Measurements from ENCODE around the gene CASP7.
"Not testable (repeated sequence)": the region's sequence is repeated elsewhere in the genome, so short reads cannot be mapped to it uniquely, and the experiment has no call there.

The CASP7 gene

GRCh38 chr10:113650172-113650571 lies 29.5 kb upstream of the CASP7 start:
- Histone ChIP-seq H3K4me3 (ENCODE audit: low read depth, low read length) (no peak overlapping the region), H3K27ac (ENCODE audit: low read depth, low read length) (no peak overlapping the region), H3K9me3 (ENCODE audit: control insufficient read depth, insufficient read depth, low read depth, low read length) (no peaks in the 10 kb centered on the region), H3K9ac (ENCODE audit: low read length) (no peak overlapping the region), H3K27me3 (ENCODE audit: control insufficient read depth, insufficient read depth, low read length) (no peaks in the 10 kb centered on the region), H3K4me1 (ENCODE audit: control insufficient read depth, insufficient read depth, low read length) (no peaks in the 10 kb centered on the region), H3K36me3 (ENCODE audit: control insufficient read depth, insufficient read depth, low read length) (no peaks in the 10 kb centered on the region)

GRCh38 chr10:113651021-113651420 lies 28.7 kb upstream of the CASP7 start:
- no peaks in the 10 kb centered on the region for H3K9me3 ChIP-seq (ENCODE audit: control insufficient read depth, insufficient read depth, low read depth, low read length)
- H3K27ac ChIP-seq (ENCODE audit: low read depth, low read length) = no peak overlapping the region
- no peaks in the 10 kb centered on the region for H3K36me3 ChIP-seq (ENCODE audit: control insufficient read depth, insufficient read depth, low read length)
- no peaks in the 10 kb centered on the region for H3K4me1 ChIP-seq (ENCODE audit: control insufficient read depth, insufficient read depth, low read length)
- no peak overlapping the region for H3K9ac ChIP-seq (ENCODE audit: low read length)
- H3K27me3 ChIP-seq (ENCODE audit: control insufficient read depth, insufficient read depth, low read length) = no peaks in the 10 kb centered on the region
- no peak overlapping the region for H3K4me3 ChIP-seq (ENCODE audit: low read depth, low read length)

- no peaks in the 10 kb centered on the region for H3K4me1 ChIP-seq (ENCODE audit: control insufficient read depth, insufficient read depth, low read length)
- H3K36me3 ChIP-seq (ENCODE audit: control insufficient read depth, insufficient read depth, low read length) = no peaks in the 10 kb centered on the region
- no peaks in the 10 kb centered on the region for H3K27me3 ChIP-seq (ENCODE audit: control insufficient read depth, insufficient read depth, low read length)
Measured at GRCh38 chr10:113651898-113652297, 27.8 kb upstream of the CASP7 start.

GRCh38 chr10:113652456-113652855 lies 27.3 kb upstream of the CASP7 start:
- H3K27me3 ChIP-seq (ENCODE audit: control insufficient read depth, insufficient read depth, low read length); H3K36me3 ChIP-seq (ENCODE audit: control insufficient read depth, insufficient read depth, low read length); H3K9me3 ChIP-seq (ENCODE audit: control insufficient read depth, insufficient read depth, low read depth, low read length); H3K4me3 ChIP-seq (ENCODE audit: low read depth, low read length); H3K4me1 ChIP-seq (ENCODE audit: control insufficient read depth, insufficient read depth, low read length); H3K27ac ChIP-seq (ENCODE audit: low read depth, low read length); H3K9ac ChIP-seq (ENCODE audit: low read length): not testable (repeated sequence)

More at GRCh38 chr10:113651898-113652297, 27.8 kb upstream of the CASP7 start:
- H3K4me3 ChIP-seq (ENCODE audit: low read depth, low read length) = no peak overlapping the region
- H3K9me3 ChIP-seq (ENCODE audit: control insufficient read depth, insufficient read depth, low read depth, low read length) = no peaks in the 10 kb centered on the region
- H3K27ac ChIP-seq (ENCODE audit: low read depth, low read length) = no peak overlapping the region
- H3K9ac ChIP-seq (ENCODE audit: low read length) = no peak overlapping the region

- no peak overlapping the region for H3K4me3 ChIP-seq (ENCODE audit: low read depth, low read length)
- H3K9me3 ChIP-seq (ENCODE audit: control insufficient read depth, insufficient read depth, low read depth, low read length) = no peaks in the 10 kb centered on the region
- H3K27ac ChIP-seq (ENCODE audit: low read depth, low read length) = no peak overlapping the region
- no peaks in the 10 kb centered on the region for H3K4me1 ChIP-seq (ENCODE audit: control insufficient read depth, insufficient read depth, low read length)
- no peaks in the 10 kb centered on the region for H3K36me3 ChIP-seq (ENCODE audit: control insufficient read depth, insufficient read depth, low read length)
- H3K9ac ChIP-seq (ENCODE audit: low read length) = no peak overlapping the region
- no peaks in the 10 kb centered on the region for H3K27me3 ChIP-seq (ENCODE audit: control insufficient read depth, insufficient read depth, low read length)
Measured at GRCh38 chr10:113656896-113657295, 22.8 kb upstream of the CASP7 start.

GRCh38 chr10:113657544-113657943 lies 22.2 kb upstream of the CASP7 start:
- H3K4me1 ChIP-seq (ENCODE audit: control insufficient read depth, insufficient read depth, low read length) = no peaks in the 10 kb centered on the region
- H3K4me3 ChIP-seq (ENCODE audit: low read depth, low read length) = no peak overlapping the region
- no peaks in the 10 kb centered on the region for H3K9me3 ChIP-seq (ENCODE audit: control insufficient read depth, insufficient read depth, low read depth, low read length)
- H3K27me3 ChIP-seq (ENCODE audit: control insufficient read depth, insufficient read depth, low read length) = no peaks in the 10 kb centered on the region
- H3K27ac ChIP-seq (ENCODE audit: low read depth, low read length) = no peak overlapping the region
- no peak overlapping the region for H3K9ac ChIP-seq (ENCODE audit: low read length)
- no peaks in the 10 kb centered on the region for H3K36me3 ChIP-seq (ENCODE audit: control insufficient read depth, insufficient read depth, low read length)

GRCh38 chr10:113661332-113661731 lies 18.4 kb upstream of the CASP7 start:
- Histone ChIP-seq H3K27ac (ENCODE audit: low read depth, low read length) (no peak overlapping the region), H3K36me3 (ENCODE audit: control insufficient read depth, insufficient read depth, low read length) (no peaks in the 10 kb centered on the region)

GRCh38 chr10:113663142-113663541 lies 16.6 kb upstream of the CASP7 start:
- H3K4me1 ChIP-seq (ENCODE audit: control insufficient read depth, insufficient read depth, low read length) = no peaks in the 10 kb centered on the region
- no peak overlapping the region for H3K4me3 ChIP-seq (ENCODE audit: low read depth, low read length)
- no peaks in the 10 kb centered on the region for H3K36me3 ChIP-seq (ENCODE audit: control insufficient read depth, insufficient read depth, low read length)
- no peak overlapping the region for H3K9ac ChIP-seq (ENCODE audit: low read length)
- no peak overlapping the region for H3K27ac ChIP-seq (ENCODE audit: low read depth, low read length)
- no peaks in the 10 kb centered on the region for H3K9me3 ChIP-seq (ENCODE audit: control insufficient read depth, insufficient read depth, low read depth, low read length)
- no peaks in the 10 kb centered on the region for H3K27me3 ChIP-seq (ENCODE audit: control insufficient read depth, insufficient read depth, low read length)

More at GRCh38 chr10:113661332-113661731, 18.4 kb upstream of the CASP7 start:
- H3K9ac ChIP-seq (ENCODE audit: low read length) = no peak overlapping the region
- no peak overlapping the region for H3K4me3 ChIP-seq (ENCODE audit: low read depth, low read length)
- no peaks in the 10 kb centered on the region for H3K27me3 ChIP-seq (ENCODE audit: control insufficient read depth, insufficient read depth, low read length)
- no peaks in the 10 kb centered on the region for H3K9me3 ChIP-seq (ENCODE audit: control insufficient read depth, insufficient read depth, low read depth, low read length)
- H3K4me1 ChIP-seq (ENCODE audit: control insufficient read depth, insufficient read depth, low read length) = no peaks in the 10 kb centered on the region

- Histone ChIP-seq H3K9me3 (ENCODE audit: control insufficient read depth, insufficient read depth, low read depth, low read length) (no peaks in the 10 kb centered on the region), H3K27me3 (ENCODE audit: control insufficient read depth, insufficient read depth, low read length) (no peaks in the 10 kb centered on the region), H3K9ac (ENCODE audit: low read length) (no peak within 1 kb of the TSS), H3K27ac (ENCODE audit: low read depth, low read length) (no peak within 1 kb of the TSS), H3K36me3 (ENCODE audit: control insufficient read depth, insufficient read depth, low read length) (no peaks in the 10 kb centered on the region), H3K4me3 (ENCODE audit: low read depth, low read length) (no peak within 1 kb of the TSS), H3K4me1 (ENCODE audit: control insufficient read depth, insufficient read depth, low read length) (no peaks in the 10 kb centered on the region)
Measured at GRCh38 chr10:113663908-113664307, 15.8 kb upstream of the CASP7 start, which contains the start of gene NRAP. Gene NRAP, minus strand, starts transcription at chr10:113664041. Its CDS starts 159 bp downstream, at chr10:113663882.

- Histone ChIP-seq H3K27ac (ENCODE audit: low read depth, low read length) (no peak overlapping the region), H3K9ac (ENCODE audit: low read length) (no peak overlapping the region), H3K9me3 (ENCODE audit: control insufficient read depth, insufficient read depth, low read depth, low read length) (0 out of 2 replicates have a peak, but pooled peaks cover 2% of the 10 kb centered on the region), H3K4me1 (ENCODE audit: control insufficient read depth, insufficient read depth, low read length) (no peaks in the 10 kb centered on the region), H3K27me3 (ENCODE audit: control insufficient read depth, insufficient read depth, low read length) (no peaks in the 10 kb centered on the region), H3K4me3 (ENCODE audit: low read depth, low read length) (no peak overlapping the region), H3K36me3 (ENCODE audit: control insufficient read depth, insufficient read depth, low read length) (no peaks in the 10 kb centered on the region)
Measured at GRCh38 chr10:113665352-113665751, 14.4 kb upstream of the CASP7 start.

- Histone ChIP-seq H3K4me1 (ENCODE audit: control insufficient read depth, insufficient read depth, low read length) (no peaks in the 10 kb centered on the region), H3K9ac (ENCODE audit: low read length) (no peak overlapping the region), H3K36me3 (ENCODE audit: control insufficient read depth, insufficient read depth, low read length) (no peaks in the 10 kb centered on the region), H3K4me3 (ENCODE audit: low read depth, low read length) (no peak overlapping the region), H3K27ac (ENCODE audit: low read depth, low read length) (no peak overlapping the region), H3K27me3 (ENCODE audit: control insufficient read depth, insufficient read depth, low read length) (no peaks in the 10 kb centered on the region), H3K9me3 (ENCODE audit: control insufficient read depth, insufficient read depth, low read depth, low read length) (0 out of 2 replicates have a peak, but pooled peaks cover 5% of the 10 kb centered on the region)
Measured at GRCh38 chr10:113665806-113666354, 13.8 kb upstream of the CASP7 start.

Measured in HUES6 (cell line).